ENCODE results near the gene TRAF1.
A peak's percentile ranks its signal among the peaks of the same experiment; 100 is the strongest.
"Not testable (repeated sequence)": the region's sequence is repeated elsewhere in the genome, so short reads cannot be mapped to it uniquely, and the experiment has no call there.

The TRAF1 gene, protein sequence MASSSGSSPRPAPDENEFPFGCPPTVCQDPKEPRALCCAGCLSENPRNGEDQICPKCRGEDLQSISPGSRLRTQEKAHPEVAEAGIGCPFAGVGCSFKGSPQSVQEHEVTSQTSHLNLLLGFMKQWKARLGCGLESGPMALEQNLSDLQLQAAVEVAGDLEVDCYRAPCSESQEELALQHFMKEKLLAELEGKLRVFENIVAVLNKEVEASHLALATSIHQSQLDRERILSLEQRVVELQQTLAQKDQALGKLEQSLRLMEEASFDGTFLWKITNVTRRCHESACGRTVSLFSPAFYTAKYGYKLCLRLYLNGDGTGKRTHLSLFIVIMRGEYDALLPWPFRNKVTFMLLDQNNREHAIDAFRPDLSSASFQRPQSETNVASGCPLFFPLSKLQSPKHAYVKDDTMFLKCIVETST

DNA sequence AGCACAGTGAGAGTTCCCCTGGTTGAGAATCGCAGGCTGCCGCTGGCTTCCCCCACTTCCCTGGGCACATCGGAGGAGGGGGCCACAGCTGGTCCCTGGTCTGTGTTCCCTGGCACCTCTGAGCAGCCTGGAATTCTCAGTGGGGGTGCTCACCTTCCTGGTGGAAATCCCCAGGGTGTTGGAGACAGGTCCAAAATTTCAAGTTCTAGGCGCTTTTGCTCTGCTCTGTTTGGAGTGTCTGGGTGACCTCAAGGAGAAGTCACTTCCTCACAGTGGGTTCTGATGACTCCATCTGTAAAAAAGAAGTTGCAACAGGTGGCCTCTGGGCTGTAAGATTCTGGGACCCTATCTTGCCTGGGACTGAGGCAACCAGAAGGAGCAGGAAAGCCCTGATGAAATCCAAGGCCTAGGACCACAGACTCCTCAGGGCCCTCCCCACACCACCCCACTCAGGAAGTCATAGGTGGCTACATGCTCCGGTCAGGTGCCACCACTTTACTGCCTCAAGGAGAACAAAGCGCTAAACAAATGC lies at the start of gene TRAF1:
TRAF1 (minus strand) TSS at position 400 of the 532 bp plus-strand sequence. CDS start 721 bp downstream, outside the sequence.
- DNase-seq = peak; percentile 55

GRCh38 chr9:120974921-120975320 lies 48.3 kb upstream of the TRAF1 start:
- peak; percentile 4 for DNase-seq

DNA sequence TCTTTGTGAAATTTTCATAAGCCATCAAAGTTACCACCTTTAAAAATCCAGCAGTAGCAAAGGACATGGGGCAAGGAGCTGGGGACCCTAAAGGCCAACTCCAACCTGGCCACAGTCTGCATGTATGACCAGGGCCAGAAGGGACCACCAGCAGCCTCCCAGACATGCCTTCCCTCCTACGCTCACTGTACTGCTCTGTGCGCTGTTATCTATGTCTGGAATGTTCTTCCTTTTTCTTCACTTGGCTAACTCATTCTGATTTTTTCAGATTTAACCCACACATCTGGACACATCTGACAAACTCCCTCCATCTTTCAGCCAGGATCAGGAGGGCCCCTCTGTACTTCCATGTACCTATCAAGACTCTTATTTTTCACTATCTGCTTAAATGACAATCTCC lies 47.6 kb upstream of the TRAF1 start:
- DNase-seq = no peak

DNA sequence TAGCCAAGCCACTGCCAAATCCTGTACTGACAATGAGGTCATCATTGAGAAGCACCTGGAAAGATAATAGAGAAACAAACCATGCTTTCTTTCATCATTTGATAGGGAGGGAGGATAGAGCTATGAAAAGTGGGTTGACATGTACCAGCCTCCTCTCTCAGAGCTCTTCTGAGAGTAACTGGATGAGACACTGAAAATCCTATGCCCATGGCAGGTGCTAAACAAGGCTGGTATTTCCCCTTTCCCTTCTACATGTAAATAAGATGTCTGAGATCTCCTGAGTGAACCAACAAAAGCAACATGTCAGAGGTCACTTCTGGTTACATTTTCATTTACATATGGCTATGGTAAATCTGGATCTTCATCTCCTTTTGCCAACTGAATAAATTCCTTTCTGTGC lies 45.3 kb upstream of the TRAF1 start:
- no peak for DNase-seq

- not testable (repeated sequence) for DNase-seq
Measured at GRCh38 chr9:120971471-120971870, 44.9 kb upstream of the TRAF1 start.

DNA sequence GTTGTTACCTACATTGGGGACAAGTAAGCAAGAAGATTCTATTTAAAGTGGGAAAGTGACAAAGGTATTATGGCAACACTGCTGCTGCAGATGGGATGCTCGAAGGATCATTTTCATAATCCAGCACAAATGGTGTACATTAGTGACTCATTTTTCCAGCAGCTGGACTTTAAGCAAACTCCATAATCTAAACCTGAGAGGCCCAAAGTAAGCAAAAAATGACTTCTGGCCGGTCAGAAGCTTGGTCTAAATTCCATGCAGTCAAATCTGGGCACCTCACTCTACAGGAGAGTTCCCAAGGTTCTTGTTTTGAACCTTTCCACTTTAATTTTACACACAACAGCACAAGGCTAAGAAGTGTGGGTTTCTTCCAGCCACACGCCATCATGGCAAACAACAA lies 43.6 kb upstream of the TRAF1 start:
- DNase-seq = no peak

DNA sequence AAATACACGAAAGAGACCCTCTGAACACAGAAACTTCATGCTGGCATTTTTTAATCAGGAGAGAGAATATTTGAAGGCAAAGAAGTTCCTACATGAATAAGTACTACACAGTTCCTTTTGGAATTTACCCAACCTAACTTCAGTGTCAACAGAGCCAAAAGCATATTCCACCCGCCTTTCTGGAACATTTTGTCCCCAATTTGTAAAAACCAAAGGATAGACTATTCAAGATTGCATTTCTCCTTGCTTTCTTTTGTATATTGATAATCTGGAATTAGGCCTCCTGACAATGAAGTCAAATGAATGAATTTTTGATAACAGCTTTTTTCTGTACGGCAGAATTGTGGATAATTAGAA lies 39.4 kb upstream of the TRAF1 start:
- no peak for DNase-seq

DNA sequence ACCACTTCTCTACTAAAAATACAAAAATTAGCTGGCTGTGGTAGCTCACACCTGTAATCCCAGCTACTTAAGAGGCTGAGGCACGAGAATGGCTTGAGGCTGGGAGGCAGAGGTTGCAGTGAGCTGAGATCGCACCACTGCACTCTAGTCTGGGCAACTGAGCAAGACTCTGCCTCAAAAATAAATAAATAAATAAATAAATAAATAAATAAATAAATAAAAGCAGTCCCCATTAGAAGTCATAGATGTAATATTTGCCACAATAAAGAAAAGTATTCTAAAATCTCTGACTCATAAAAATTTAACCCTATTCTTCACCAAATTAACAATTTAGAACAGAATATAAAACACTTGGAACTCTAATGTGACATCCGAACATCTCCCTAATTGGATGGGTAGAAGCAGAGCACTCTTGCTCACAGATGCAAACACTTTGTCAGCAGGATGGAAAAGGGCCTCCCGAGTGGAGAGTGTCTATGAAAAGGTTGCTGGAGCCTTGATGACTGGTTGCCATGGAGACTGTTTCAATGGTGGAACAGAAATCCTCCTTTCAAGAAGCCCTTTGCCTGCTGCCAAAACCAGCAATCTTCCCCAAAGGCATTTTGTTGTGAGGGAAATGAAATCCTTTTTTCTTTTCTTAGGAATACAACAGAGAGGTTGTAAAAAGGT lies 38.9 kb upstream of the TRAF1 start:
- DNase-seq = no peak

- DNase-seq = no peak
Measured at GRCh38 chr9:120961936-120962335, 35.3 kb upstream of the TRAF1 start.

DNA sequence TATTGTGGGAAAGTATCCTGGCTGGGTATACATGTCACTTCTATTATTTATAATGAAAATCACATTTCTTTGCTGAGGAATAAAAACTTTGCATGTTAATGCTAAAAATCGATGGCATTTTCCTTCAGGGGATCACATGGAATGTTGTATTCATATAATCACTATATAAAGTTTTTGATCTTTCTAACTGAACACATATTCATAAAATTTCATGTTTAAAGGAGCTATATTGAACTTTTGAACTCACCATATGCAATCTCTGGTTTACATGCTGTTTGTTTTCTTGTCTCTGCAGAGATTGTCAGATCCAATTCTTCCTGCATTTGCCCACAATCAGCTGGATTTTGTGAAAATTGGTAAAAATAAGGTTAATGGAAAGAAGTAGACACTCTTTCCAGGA lies 33.4 kb upstream of the TRAF1 start:
- no peak for DNase-seq

DNA sequence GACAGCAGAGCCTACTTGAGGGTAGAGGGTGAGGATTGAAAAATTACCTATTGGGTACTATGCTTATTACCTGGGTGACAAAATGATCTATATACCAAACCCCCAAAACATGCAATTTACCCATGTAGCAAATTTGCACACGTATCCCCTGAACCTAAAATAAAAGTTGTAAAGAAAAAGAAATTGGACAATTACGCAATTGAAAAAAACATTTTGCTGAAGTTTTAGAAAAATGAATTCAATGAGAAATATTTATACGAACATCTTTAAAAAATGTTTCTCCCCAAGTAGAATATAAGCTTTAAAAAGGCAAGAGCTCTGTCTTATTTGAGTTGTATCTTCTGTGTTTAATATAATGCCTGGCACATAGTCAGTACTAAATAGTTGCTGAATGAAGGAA lies 30.3 kb upstream of the TRAF1 start:
- DNase-seq = no peak

DNA sequence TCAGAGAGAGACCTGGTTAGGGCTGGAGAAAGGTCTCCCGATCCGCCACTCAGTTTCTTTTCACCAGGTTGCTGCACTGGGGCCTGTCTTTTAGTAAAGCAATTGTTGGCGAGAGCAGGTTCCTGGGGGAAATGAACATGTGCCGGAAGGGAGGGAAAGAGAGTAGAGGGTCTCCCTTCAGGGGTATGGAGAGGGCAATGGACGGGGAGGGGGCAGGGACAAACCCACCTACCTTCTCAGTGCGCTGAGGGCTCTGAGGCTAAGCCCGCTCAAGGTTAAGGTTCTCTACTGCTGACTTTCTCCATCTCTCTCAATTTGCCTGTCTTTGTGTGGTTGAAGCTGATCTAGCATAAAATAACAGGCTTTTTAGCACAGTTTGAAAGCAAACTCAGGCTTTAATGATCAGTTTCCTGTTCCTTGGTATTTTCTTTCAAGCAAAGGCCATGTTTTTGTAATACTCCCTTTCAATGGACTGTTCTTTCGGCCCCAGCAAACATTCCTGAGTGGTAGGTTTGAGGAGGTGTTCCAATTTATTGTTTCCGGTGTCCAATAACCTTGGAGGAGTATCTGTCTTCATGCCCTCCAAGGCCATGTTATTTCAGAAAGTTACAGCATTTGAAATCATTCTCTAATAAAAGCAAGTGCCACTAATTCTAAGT lies 25.5 kb upstream of the TRAF1 start:
- DNase-seq = no peak

DNA sequence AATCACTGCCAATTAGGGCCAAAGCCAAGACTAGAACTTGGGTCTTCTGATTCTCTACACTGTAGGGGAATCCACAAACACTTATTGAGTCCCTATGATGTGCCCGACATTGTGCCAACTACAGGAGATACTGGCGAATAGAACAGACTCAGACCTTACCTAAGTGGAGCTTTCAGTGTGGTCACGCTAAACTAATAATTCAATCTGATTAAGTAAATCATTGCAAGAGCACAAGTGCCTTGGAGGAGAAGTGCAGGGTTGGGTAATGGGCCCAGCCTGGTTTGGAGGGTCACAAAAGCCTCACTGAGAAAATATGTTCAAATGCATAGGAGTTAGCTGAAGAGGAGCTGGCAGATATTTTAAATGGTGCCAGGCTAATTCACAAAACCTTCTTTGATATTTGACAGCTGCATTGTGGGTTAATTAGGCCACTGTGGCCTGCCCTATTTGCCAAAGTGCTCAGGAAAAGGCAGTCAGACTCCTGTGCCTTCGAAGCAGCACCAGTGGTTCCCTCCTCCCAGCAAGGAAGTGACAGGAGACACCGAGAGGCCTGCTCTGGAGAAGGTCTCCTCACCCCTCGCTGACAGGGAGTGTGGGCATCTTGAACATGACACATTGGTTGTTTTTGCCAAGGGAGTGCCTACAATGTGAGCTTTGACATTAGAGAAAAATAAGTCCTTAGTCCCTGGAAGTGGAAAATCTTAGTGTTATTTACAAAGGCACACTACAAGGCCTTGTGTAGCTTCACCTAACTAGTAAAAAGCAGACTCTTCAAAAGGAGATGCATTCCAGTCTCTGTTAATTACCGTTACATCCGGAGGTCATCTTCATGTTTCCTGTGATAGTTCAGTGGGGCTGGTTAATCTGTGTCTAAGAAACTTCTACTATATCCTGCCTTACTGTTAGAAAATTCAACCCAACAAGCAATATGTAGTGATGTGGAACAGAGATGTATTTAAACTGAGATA lies 24.1 kb upstream of the TRAF1 start:
- no peak for DNase-seq

GRCh38 chr9:120949290-120949689 lies 22.7 kb upstream of the TRAF1 start:
- no peak for DNase-seq

- no peak for DNase-seq
Measured at GRCh38 chr9:120948824-120949223, 22.2 kb upstream of the TRAF1 start.

- DNase-seq = no peak
Measured at GRCh38 chr9:120947222-120947621, 20.6 kb upstream of the TRAF1 start.

GRCh38 chr9:120946259-120946658 lies 19.7 kb upstream of the TRAF1 start:
- no peak for DNase-seq

DNA sequence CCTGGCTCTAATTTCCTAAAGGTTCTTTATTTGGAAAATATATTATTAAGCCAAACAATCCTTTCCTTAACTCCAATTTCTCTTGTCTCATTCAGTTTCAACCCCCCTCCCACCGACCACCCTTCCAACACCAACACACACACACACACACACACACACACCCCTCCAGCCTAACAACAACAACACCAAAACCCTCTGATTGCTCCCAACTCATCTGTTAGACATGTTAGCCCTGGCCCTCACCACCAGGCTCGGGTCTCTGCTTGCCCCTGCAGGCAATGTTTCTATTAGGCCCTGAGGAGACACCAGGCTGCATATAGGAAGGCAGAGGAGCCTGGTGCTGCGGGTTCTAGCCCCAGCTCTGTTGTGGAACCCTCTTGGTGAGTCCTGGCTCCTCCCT lies 18.4 kb upstream of the TRAF1 start:
- no peak for DNase-seq

DNA sequence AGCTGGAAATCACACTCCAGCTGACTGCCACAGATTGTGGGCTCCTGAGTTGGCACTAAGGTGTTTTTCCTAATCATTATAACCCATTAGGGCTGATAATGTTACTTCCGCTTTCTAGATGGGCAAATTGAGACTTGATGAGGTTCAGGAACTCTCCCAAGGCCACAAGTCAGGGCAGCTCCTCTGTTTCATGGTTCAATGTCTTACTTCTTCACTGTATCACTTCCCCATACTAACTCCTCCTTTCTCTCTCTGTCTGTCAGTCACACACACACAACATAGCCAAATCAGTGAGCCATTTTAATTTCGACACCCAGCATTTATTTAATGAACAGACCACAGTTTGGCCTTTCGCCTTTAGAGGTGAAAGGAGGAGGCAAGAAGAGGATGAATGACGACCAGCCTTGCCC lies 17.8 kb upstream of the TRAF1 start:
- DNase-seq = no peak

- DNase-seq = no peak
Measured at GRCh38 chr9:120942186-120943001, 15.8 kb upstream of the TRAF1 start.

DNA sequence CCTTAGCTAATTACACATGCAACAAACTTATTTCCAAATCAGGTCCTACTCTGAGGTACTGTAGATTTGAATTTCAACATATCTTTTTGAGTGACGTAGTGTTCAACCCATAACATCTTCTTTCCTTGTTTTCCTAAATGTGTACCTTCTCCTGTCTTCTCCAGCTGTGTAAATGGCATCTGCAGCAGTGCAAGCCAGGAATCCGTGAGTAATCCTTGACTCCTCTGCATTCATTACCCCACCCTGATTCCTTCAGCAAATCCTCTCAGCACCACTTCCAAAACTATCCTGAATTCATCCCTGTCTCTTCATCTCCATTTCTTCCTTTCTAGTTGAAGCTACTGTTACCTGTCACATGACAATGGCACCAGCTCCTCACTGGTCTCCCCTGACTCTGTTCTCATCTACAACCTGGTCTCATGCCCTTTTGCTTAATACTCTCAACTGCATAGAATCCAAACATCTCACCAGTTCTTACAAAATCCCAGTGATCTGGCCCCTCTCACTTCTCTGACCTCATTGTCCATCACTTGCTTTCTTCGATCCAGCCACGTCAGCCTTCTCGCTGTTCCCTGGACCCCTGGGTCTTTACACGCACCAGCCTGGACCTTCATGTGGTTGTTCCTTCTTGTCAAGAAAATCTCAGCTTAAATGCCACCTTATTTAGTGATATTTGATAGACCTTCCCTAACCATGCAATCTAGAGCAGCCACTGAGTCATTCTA lies 14.6 kb upstream of the TRAF1 start:
- no peak for DNase-seq
